GM12892 (cell line): ENCODE data around the gene MTHFR.

ENCODE experiments used
- DNase-seq: peaks from one replicate; pipeline ENCODE4 v3.0.0; 2011; ENCODE audit not compliant: insufficient read length
- FAIRE-seq: peaks from 2 replicates; lab custom pipeline; 2011; peaks lifted over from hg19 to GRCh38; lab: Jason Lieb, UNC
- POLR2A ChIP-seq: IDR thresholded peaks from 2 replicates; pipeline ENCODE4 v1.6.1; 2011; ENCODE audit warnings: low read depth, low read length, control low read depth
- POLR2AphosphoS5 ChIP-seq: IDR thresholded peaks from 2 replicates; pipeline ENCODE4 v1.6.1; 2011; ENCODE audit warnings: low read depth, low read length, control low read depth
- TAF1 ChIP-seq: IDR thresholded peaks from 2 replicates; pipeline ENCODE4 v1.6.1; 2011; ENCODE audit warnings: low read depth, mild to moderate bottlenecking, control low read depth, low read length, borderline replicate concordance

MTHFR gene

DNA sequence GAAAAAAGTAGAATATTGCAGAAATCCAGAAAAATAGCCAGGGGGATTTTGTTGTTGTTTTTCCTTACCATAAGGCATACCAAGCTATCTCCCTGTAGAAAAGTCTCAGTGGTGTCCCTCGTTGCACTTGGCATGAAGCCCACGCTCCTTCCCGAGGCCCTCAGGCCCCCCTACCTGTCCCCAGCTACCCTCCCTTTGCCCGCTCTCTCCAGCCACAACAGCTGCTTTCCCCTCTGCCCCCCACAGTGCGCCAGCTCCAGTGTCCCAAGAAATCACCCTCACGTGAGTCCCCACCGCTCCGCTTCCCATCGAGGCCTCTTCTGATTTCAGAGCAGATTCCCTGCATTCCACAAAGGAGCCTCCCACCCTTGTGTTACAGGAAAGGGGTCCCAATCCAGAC lies 61.5 kb downstream of the MTHFR start:
- no peak for DNase-seq
- TF ChIP-seq POLR2AphosphoS5 (no peak), POLR2A (no peak), TAF1 (no peak)
- FAIRE-seq, result no peak

GRCh38 chr1:11741919-11742558 lies 63.7 kb downstream of the MTHFR start:
- FAIRE-seq, result no peak
- TF ChIP-seq TAF1 (no peak), POLR2A (no peak)

GRCh38 chr1:11741482-11741881 lies 64.3 kb downstream of the MTHFR start:
- FAIRE-seq (no peak), DNase-seq (no peak)
- TF ChIP-seq POLR2A (no peak), POLR2AphosphoS5 (no peak), TAF1 (no peak)

More at GRCh38 chr1:11741919-11742558, 63.7 kb downstream of the MTHFR start:
- no peak for DNase-seq

GRCh38 chr1:11740258-11741192 lies 65.2 kb downstream of the MTHFR start:
- FAIRE-seq (no peak), DNase-seq (no peak)
- TF ChIP-seq TAF1 (no peak), POLR2A (no peak), POLR2AphosphoS5 (no peak)

- no peak for DNase-seq
These were observed 67.0 kb downstream of the MTHFR start for GRCh38 chr1:11738783-11739182.

GRCh38 chr1:11738096-11738495 lies 67.7 kb downstream of the MTHFR start:
- FAIRE-seq (no peak), DNase-seq (no peak)
- TF ChIP-seq TAF1 (no peak), POLR2A (no peak), POLR2AphosphoS5 (no peak)

More at GRCh38 chr1:11738783-11739182, 67.0 kb downstream of the MTHFR start:
- TF ChIP-seq TAF1 (no peak), POLR2A (no peak), POLR2AphosphoS5 (no peak)
- FAIRE-seq, result no peak

DNA sequence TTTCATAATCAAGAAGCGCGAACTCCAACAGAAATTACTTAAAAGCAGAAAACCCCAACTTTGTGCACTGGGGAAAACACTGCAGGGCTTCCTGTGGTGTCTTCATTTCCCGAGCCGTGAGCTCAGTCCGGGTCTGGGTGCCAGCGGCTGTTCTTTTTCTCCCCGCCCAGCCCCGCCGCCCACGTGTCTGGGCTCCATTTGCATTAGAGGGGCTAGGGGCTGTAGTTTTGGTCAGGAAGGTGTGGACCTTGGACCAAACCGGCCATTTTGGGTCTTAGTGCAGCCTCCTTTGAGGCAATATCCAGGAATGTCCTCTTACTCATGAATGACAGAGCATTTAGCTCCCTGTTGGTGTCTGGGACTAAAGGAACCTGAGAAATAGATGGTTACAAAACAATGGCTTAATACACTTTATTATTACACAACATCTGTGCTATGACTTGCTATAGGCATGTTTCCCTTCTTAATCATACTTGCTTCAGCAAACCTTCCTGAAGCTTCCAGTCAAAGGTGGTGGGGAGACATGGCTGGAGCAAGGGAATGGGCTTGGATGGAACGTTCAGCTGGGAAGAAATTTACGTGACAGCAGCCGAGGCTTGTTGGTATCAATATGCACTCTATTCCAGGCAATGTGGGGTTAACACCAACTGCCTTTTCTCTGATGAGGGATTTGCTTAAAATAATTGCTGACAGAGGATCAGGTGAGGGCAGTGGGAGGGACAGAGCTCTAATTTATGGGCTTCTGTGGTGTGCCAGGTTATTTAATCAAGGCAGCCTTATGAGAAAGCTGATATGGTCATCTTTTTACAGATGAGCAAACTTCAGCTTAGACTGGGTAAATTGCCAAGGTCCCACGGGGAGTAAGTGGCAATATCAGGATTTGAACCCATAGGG lies 68.8 kb downstream of the MTHFR start:
- DNase-seq (no peak), FAIRE-seq (no peak)
- no peak for TF ChIP-seq POLR2A
- TF ChIP-seq POLR2AphosphoS5, result no peak
- TF ChIP-seq TAF1, result no peak

GRCh38 chr1:11735854-11736745 lies 69.7 kb downstream of the MTHFR start, which contains the start of gene AGTRAP:
TSS of gene AGTRAP (plus strand) at chr1:11736136. CDS start at chr1:11736209, 73 bp downstream.
- TF ChIP-seq POLR2AphosphoS5 (no peak), TAF1 (no peak), POLR2A (no peak)
- peak; percentile 87 for DNase-seq
- peak; percentile 84 for FAIRE-seq
